Stomach (tissue), 9 donors: ENCODE measurements around the gene CDC42BPB. TPM values are rescaled to one million over a fixed set of nuclear protein-coding genes. Genes with fewer than 3 reads are reported as not detected.

Experiments used
- DNase-seq, 2 donors: peaks; one replicate each; pipeline versions ENCODE4 v3.0.0 to v3.0.0-alpha.2; 2013 to 2019
- H3K27ac ChIP-seq, 5 donors: fragments of 200-600 bp in 4 of 5; sonication (generic) in 4 of 5; one replicate each; pipeline ENCODE4 v1.5.1; 2013 to 2019; ENCODE audit warnings: mild to moderate bottlenecking in 1 of 5, moderate library complexity in 1 of 5
- H3K27me3 ChIP-seq, 3 donors: fragments of 200-600 bp; sonication (generic); one replicate each; pipeline ENCODE4 v1.5.1; 2017 to 2019; ENCODE audit warnings: mixed run types in 1 of 3
- H3K36me3 ChIP-seq, 4 donors: fragments of 200-600 bp; sonication (generic); 1 replicate in 3 of 4; 2 replicates in 1 of 4; pipeline ENCODE4 v1.5.1; 2016 to 2019
- H3K4me1 ChIP-seq, 4 donors: fragments of 200-600 bp; sonication (generic); one replicate each; pipeline ENCODE4 v1.5.1; 2016 to 2019
- H3K4me3 ChIP-seq, 4 donors: fragments of 200-600 bp; sonication (generic) in 3 of 4; one replicate each; pipeline ENCODE4 v1.5.1; 2016 to 2019; ENCODE audit warnings: mild to moderate bottlenecking in 1 of 4
- H3K9me3 ChIP-seq, 4 donors: fragments of 200-600 bp; sonication (generic); one replicate each; pipeline ENCODE4 v1.5.1; 2016 to 2019
- CTCF ChIP-seq, 7 experiments: fragments of 450-650 bp in 4 of 7; fragments of 200-600 bp in 3 of 7; sonication (generic) in 3 of 7; IDR thresholded peaks; one replicate each; pipeline ENCODE4 v1.5.1; 2016 to 2019; ENCODE audit warnings: antibody characterized with exemption in 7 of 7, control low read depth in 2 of 7, mild to moderate bottlenecking in 1 of 7
- EP300 ChIP-seq: sonication (generic); formaldehyde crosslinking; IDR thresholded peaks from one replicate; pipeline ENCODE4 v1.6.1; 2017; ENCODE audit warnings: antibody characterized with exemption
- POLR2A ChIP-seq, 4 donors: fragments of 450-650 bp; IDR thresholded peaks; one replicate each; pipeline ENCODE4 v1.6.1; 2016; ENCODE audit warnings: antibody characterized with exemption in 4 of 4, control low read depth in 2 of 4, mild to moderate bottlenecking in 1 of 4, moderate library complexity in 1 of 4
- POLR2AphosphoS5 ChIP-seq, 3 donors: sonication (generic); formaldehyde crosslinking; IDR thresholded peaks; one replicate each; pipeline ENCODE4 v1.6.1; 2016; ENCODE audit warnings: antibody characterized with exemption in 3 of 3
- WGBS, 5 donors: extraction: QIAGEN DNeasy Blood & Tissue Kit in 3 of 5; methylation state at CpG; one replicate each; pipeline versions ENCODE4 v1.1.5 to v1.1.7; 2013 to 2018; 5-methylcytosine and 5-hydroxymethylcytosine counted together
- intact Hi-C: fragments of 100-400 bp; cut with DNase I; formaldehyde crosslinking; loops from one replicate; pipeline ENCODE4 v1.15.1; 2023; ENCODE audit warnings: low total_unique reads
- polyA plus RNA-seq, 3 donors: library from polyadenylated mRNA; stranded (reverse); fragments of 200-250 nt; gene quantifications; one replicate each; pipeline ENCODE4 v1.2.3, GENCODE V29; 2013
- total RNA-seq, 5 donors: library from RNA; depleted of rRNA; stranded (reverse); fragments of >200 nt; gene quantifications; one replicate each; pipeline versions ENCODE4 v1.1.0 to v1.2.3, GENCODE V29; 2014 to 2016
- donor health status: healthy with polysubstance abuse.
- donor health status: Bipolar disorder and iron deficiency.
- donor health status: healthy.

The CDC42BPB gene
- total and polyA plus RNA-seq, 8 donors, result 16.3 to 400 (median 127) TPM

GRCh38 chr14:103067231-103067954, 10.0 kb upstream of the CDC42BPB start:
- H3K4me3 ChIP-seq, result no peak overlapping the region
- 36 to 50% (median 41%) methylated on average over 8 of the region's 8 CpGs for WGBS, 5 donors
- H3K4me1 ChIP-seq, result peaks cover 0 to 43% (median 5%) of the 10 kb centered on the region in 4 donors
- peak overlapping the region; percentile 24 to 81 (median 76) for H3K27ac ChIP-seq
- no peak for TF ChIP-seq CTCF (IDR thresholded peaks at IDR 0.05)
- TF ChIP-seq POLR2AphosphoS5 (IDR thresholded peaks at IDR 0.05), result peak in 1 of 3 donors; percentile 25
- no peaks in the 10 kb centered on the region for H3K9me3 ChIP-seq
- intact Hi-C loops, result no loop called here
- H3K27me3 ChIP-seq, result no peaks in the 10 kb centered on the region
- H3K36me3 ChIP-seq, result no peaks in the 10 kb centered on the region
- DNase-seq, result peak in 1 of 2 donors; percentile 72

- WGBS, 5 donors, result 72 to 84% (median 76%) methylated on average over 9 of the region's 9 CpGs
- peak overlapping the region in 3 of 5 donors; percentile 63 to 78 (median 76) for H3K27ac ChIP-seq
These were observed 9.1 kb upstream of the CDC42BPB start for GRCh38 chr14:103066399-103066798.

GRCh38 chr14:103065861-103066260, 8.5 kb upstream of the CDC42BPB start:
- Histone ChIP-seq H3K9me3 (no peaks in the 10 kb centered on the region), H3K27ac (peak overlapping the region in 1 of 5 donors; percentile 76), H3K27me3 (no peaks in the 10 kb centered on the region), H3K4me1 (peaks cover 0 to 28% (median 2%) of the 10 kb centered on the region in 4 donors), H3K4me3 (no peak overlapping the region), H3K36me3 (no peaks in the 10 kb centered on the region)
- no peak for TF ChIP-seq POLR2A (IDR thresholded peaks at IDR 0.05)
- no peak for TF ChIP-seq POLR2AphosphoS5 (IDR thresholded peaks at IDR 0.05)
- no peak for TF ChIP-seq CTCF (IDR thresholded peaks at IDR 0.05)
- TF ChIP-seq EP300, result no peak
- intact Hi-C loops, result no loop called here
- WGBS, 5 donors, result 79 to 84% (median 82%) methylated on average over 6 to 7 of the region's 7 CpGs
- DNase-seq, result no peak

More at GRCh38 chr14:103066399-103066798, 9.1 kb upstream of the CDC42BPB start:
- no peaks in the 10 kb centered on the region for H3K9me3 ChIP-seq
- no peaks in the 10 kb centered on the region for H3K27me3 ChIP-seq
- DNase-seq, result peak in 1 of 2 donors; percentile 58
- peaks cover 0 to 33% (median 3%) of the 10 kb centered on the region in 4 donors for H3K4me1 ChIP-seq
- intact Hi-C loops, result no loop called here
- no peaks in the 10 kb centered on the region for H3K36me3 ChIP-seq
- no peak overlapping the region for H3K4me3 ChIP-seq
- TF ChIP-seq POLR2AphosphoS5 (IDR thresholded peaks at IDR 0.05), result no peak
- TF ChIP-seq CTCF (IDR thresholded peaks at IDR 0.05), result no peak
- no peak for TF ChIP-seq EP300
- no peak for TF ChIP-seq POLR2A (IDR thresholded peaks at IDR 0.05)

- Histone ChIP-seq H3K9me3 (no peaks in the 10 kb centered on the region), H3K4me1 (peaks cover 0 to 27% (median 3%) of the 10 kb centered on the region in 4 donors), H3K36me3 (no peaks in the 10 kb centered on the region), H3K27me3 (no peaks in the 10 kb centered on the region), H3K27ac (no peak overlapping the region), H3K4me3 (no peak overlapping the region)
- intact Hi-C loops, result no loop called here
- WGBS, 5 donors, result 90 to 94% (median 92%) methylated on average over 12 of the region's 12 CpGs
- DNase-seq, result no peak
- no peak for TF ChIP-seq EP300
- TF ChIP-seq POLR2A (IDR thresholded peaks at IDR 0.05), result no peak
- no peak for TF ChIP-seq POLR2AphosphoS5 (IDR thresholded peaks at IDR 0.05)
These were observed 7.6 kb upstream of the CDC42BPB start for GRCh38 chr14:103064978-103065377.

- no peak for DNase-seq
- no peaks in the 10 kb centered on the region for H3K27me3 ChIP-seq
- H3K9me3 ChIP-seq, result no peaks in the 10 kb centered on the region
- 85 to 94% (median 93%) methylated on average over 4 of the region's 4 CpGs for WGBS, 5 donors
- H3K4me1 ChIP-seq, result peaks cover 0 to 33% (median 7%) of the 10 kb centered on the region in 4 donors
- H3K27ac ChIP-seq, result no peak overlapping the region
- TF ChIP-seq CTCF (IDR thresholded peaks at IDR 0.05), result no peak
- TF ChIP-seq POLR2A (IDR thresholded peaks at IDR 0.05), result no peak
- TF ChIP-seq POLR2AphosphoS5 (IDR thresholded peaks at IDR 0.05), result no peak
- TF ChIP-seq EP300, result no peak
- intact Hi-C loops, result no loop called here
- H3K4me3 ChIP-seq, result no peak overlapping the region
- H3K36me3 ChIP-seq, result no peaks in the 10 kb centered on the region
These were observed 7.1 kb upstream of the CDC42BPB start for GRCh38 chr14:103064436-103064835.
